Measurements from ENCODE around the gene OPRL1.

DNA sequence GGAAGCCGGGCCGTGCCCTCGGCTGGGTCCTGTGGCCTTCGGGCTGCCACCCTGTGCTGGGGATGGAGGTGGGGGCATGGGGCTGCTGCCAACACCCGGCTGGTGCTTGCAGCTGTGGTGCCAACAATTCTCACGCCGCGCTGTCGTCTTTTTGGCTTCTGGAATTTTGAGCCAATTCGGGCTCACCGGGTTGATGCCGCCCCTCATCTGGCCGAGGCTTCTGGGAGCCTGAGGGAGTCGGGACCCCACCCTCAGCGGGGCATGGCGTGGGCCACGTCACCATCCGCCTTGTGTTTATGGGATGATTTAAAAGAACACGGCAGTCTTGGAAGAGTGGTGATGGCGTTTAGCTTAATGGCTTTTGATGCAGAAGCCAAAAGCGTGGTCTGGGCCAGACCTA, 36.1 kb downstream of the OPRL1 start:
- TF ChIP-seq TAF1 (IDR thresholded peaks at IDR 0.05; ENCODE audit: borderline replicate concordance, insufficient read depth, low read length) (no peak), POLR2AphosphoS5 (IDR thresholded peaks at IDR 0.05; ENCODE audit: low read depth, low read length) (no peak)
- TF ChIP-seq, protein P1, sequence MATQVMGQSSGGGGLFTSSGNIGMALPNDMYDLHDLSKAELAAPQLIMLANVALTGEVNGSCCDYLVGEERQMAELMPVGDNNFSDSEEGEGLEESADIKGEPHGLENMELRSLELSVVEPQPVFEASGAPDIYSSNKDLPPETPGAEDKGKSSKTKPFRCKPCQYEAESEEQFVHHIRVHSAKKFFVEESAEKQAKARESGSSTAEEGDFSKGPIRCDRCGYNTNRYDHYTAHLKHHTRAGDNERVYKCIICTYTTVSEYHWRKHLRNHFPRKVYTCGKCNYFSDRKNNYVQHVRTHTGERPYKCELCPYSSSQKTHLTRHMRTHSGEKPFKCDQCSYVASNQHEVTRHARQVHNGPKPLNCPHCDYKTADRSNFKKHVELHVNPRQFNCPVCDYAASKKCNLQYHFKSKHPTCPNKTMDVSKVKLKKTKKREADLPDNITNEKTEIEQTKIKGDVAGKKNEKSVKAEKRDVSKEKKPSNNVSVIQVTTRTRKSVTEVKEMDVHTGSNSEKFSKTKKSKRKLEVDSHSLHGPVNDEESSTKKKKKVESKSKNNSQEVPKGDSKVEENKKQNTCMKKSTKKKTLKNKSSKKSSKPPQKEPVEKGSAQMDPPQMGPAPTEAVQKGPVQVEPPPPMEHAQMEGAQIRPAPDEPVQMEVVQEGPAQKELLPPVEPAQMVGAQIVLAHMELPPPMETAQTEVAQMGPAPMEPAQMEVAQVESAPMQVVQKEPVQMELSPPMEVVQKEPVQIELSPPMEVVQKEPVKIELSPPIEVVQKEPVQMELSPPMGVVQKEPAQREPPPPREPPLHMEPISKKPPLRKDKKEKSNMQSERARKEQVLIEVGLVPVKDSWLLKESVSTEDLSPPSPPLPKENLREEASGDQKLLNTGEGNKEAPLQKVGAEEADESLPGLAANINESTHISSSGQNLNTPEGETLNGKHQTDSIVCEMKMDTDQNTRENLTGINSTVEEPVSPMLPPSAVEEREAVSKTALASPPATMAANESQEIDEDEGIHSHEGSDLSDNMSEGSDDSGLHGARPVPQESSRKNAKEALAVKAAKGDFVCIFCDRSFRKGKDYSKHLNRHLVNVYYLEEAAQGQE (IDR thresholded peaks at IDR 0.05; ENCODE audit: insufficient read depth in 1 of 2, low read depth in 2 of 2, low read length in 2 of 2) = no peak
